WTC11 (cell line): ENCODE measurements around the gene GRIK2. TPM values are rescaled to one million over a fixed set of nuclear protein-coding genes. Genes with fewer than 3 reads are reported as not detected.
"Not testable (repeated sequence)": the region's sequence is repeated elsewhere in the genome, so short reads cannot be mapped to it uniquely, and the experiment has no call there.

Source experiments
- ATAC-seq: fragments of 200-7000 bp; cut with Tn5 transposase; 2 replicates; pipeline ENCODE4 v1.10.0; 2021; ENCODE audit warnings: mild to moderate bottlenecking, moderate library complexity
- CTCF ChIA-PET: fragments of 300-600 bp; sonication (Branson Sonifier 250); formaldehyde crosslinking; loops from one replicate; lab custom pipeline; 2021; ENCODE audit warnings: antibody characterized with exemption; lab: Charles Lee
- POLR2A ChIA-PET: fragments of 350-600 bp; sonication (Branson Sonifier 250); formaldehyde crosslinking; loops from one replicate; lab custom pipeline; 2021; ENCODE audit warnings: antibody characterized with exemption; lab: Charles Lee
- DNase-seq: peaks from one replicate; pipeline ENCODE4 v3.0.0; 2021; ENCODE audit warnings: low spot score
- H3K27ac Mint-ChIP-seq: 2 replicates; pipeline ENCODE4 v1.8.0; 2021; ENCODE audit warnings: mixed read lengths
- H3K27me3 Mint-ChIP-seq: 2 replicates; pipeline ENCODE4 v1.8.0; 2021; ENCODE audit warnings: low read depth, mild to moderate bottlenecking, moderate library complexity, mixed read lengths
- H3K36me3 Mint-ChIP-seq: 2 replicates; pipeline ENCODE4 v1.8.0; 2021; ENCODE audit warnings: mixed read lengths
- H3K4me1 Mint-ChIP-seq: 2 replicates; pipeline ENCODE4 v1.8.0; 2022; ENCODE audit warnings: mixed read lengths
- H3K4me3 Mint-ChIP-seq: 2 replicates; pipeline ENCODE4 v1.8.0; 2021; ENCODE audit warnings: mild to moderate bottlenecking, moderate library complexity, mixed read lengths
- H3K9me3 Mint-ChIP-seq: 2 replicates; pipeline ENCODE4 v1.8.0; 2021; ENCODE audit warnings: mixed read lengths
- ATF2 ChIP-seq: sonication (generic); formaldehyde crosslinking; IDR thresholded peaks from 2 replicates; pipeline ENCODE4 v1.8.1; 2022; ENCODE audit warnings: low read depth, missing genetic modification reagents, borderline replicate concordance
- ELF4 ChIP-seq: sonication (generic); formaldehyde crosslinking; IDR thresholded peaks from 2 replicates; pipeline ENCODE4 v1.8.1; 2022; ENCODE audit warnings: low read depth, mild to moderate bottlenecking, moderate library complexity, missing genetic modification reagents
- FOXK1 ChIP-seq: sonication (generic); formaldehyde crosslinking; IDR thresholded peaks from 2 replicates; pipeline ENCODE4 v1.8.0; 2022; ENCODE audit warnings: mild to moderate bottlenecking, moderate library complexity, missing genetic modification reagents
- FOXP1 ChIP-seq: sonication (generic); formaldehyde crosslinking; IDR thresholded peaks from 2 replicates; pipeline ENCODE4 v1.8.0; 2022; ENCODE audit warnings: missing genetic modification reagents, mild to moderate bottlenecking, moderate library complexity, borderline replicate concordance
- HMGA2 ChIP-seq: fragments of 250-450 bp; sonication (Bioruptor Pico); IDR thresholded peaks from 2 replicates; pipeline ENCODE4 v1.4.0; 2021; ENCODE audit warnings: mild to moderate bottlenecking, moderate library complexity
- IRF1 ChIP-seq: sonication (generic); formaldehyde crosslinking; IDR thresholded peaks from 2 replicates; pipeline ENCODE4 v1.8.0; 2023; ENCODE audit warnings: missing genetic modification reagents
- NFE2L1 ChIP-seq: sonication (generic); formaldehyde crosslinking; IDR thresholded peaks from 2 replicates; pipeline ENCODE4 v1.8.1; 2023; ENCODE audit warnings: missing genetic modification reagents
- PRDM15 ChIP-seq: sonication (generic); formaldehyde crosslinking; IDR thresholded peaks from 2 replicates; pipeline ENCODE4 v1.8.0; 2022; ENCODE audit warnings: missing genetic modification reagents
- SMAD4 ChIP-seq: sonication (generic); formaldehyde crosslinking; IDR thresholded peaks from 2 replicates; pipeline ENCODE4 v1.8.0; 2022; ENCODE audit warnings: mild to moderate bottlenecking, missing genetic modification reagents
- SOX15 ChIP-seq: fragments of 250-450 bp; sonication (Bioruptor Pico); IDR thresholded peaks from 2 replicates; pipeline ENCODE4 v1.9.0; 2021; ENCODE audit warnings: mild to moderate bottlenecking
- TEAD1 ChIP-seq: sonication (generic); formaldehyde crosslinking; IDR thresholded peaks from 2 replicates; pipeline ENCODE4 v1.8.0; 2022; ENCODE audit warnings: mild to moderate bottlenecking, missing genetic modification reagents
- TEAD4 ChIP-seq: sonication (generic); formaldehyde crosslinking; IDR thresholded peaks from 2 replicates; pipeline ENCODE4 v1.8.0; 2022; ENCODE audit warnings: mild to moderate bottlenecking, missing genetic modification reagents
- ZNF138 ChIP-seq: sonication (generic); formaldehyde crosslinking; conservative IDR thresholded peaks from 2 replicates; pipeline ENCODE4 v1.8.1; 2022; ENCODE audit warnings: mild to moderate bottlenecking, moderate library complexity, missing genetic modification reagents
- ZNF263 ChIP-seq: sonication (generic); formaldehyde crosslinking; IDR thresholded peaks from 2 replicates; pipeline ENCODE4 v1.8.1; 2022; ENCODE audit warnings: low read depth, mild to moderate bottlenecking, moderate library complexity, missing genetic modification reagents
- ZNF396 ChIP-seq: fragments of 250-450 bp; sonication (Bioruptor Pico); IDR thresholded peaks from 2 replicates; pipeline ENCODE4 v1.8.0; 2021; ENCODE audit warnings: mild to moderate bottlenecking, moderate library complexity, borderline replicate concordance
- ZNF512 ChIP-seq: sonication (generic); formaldehyde crosslinking; IDR thresholded peaks from 2 replicates; pipeline ENCODE4 v1.8.1; 2022; ENCODE audit warnings: missing genetic modification reagents, borderline replicate concordance
- total RNA-seq: library from RNA; stranded (reverse); gene quantifications from 3 replicates; pipeline ENCODE4 v1.2.3, GENCODE V29; 2021
- TF ChIP-seq, protein P1 (sequence below): sonication (generic); formaldehyde crosslinking; IDR thresholded peaks from 2 replicates; pipeline ENCODE4 v1.8.0; 2023; ENCODE audit warnings: mild to moderate bottlenecking, missing genetic modification reagents

The GRIK2 gene
- total RNA-seq, 1 experiment from 2014 or later: 2.7 TPM

DNA sequence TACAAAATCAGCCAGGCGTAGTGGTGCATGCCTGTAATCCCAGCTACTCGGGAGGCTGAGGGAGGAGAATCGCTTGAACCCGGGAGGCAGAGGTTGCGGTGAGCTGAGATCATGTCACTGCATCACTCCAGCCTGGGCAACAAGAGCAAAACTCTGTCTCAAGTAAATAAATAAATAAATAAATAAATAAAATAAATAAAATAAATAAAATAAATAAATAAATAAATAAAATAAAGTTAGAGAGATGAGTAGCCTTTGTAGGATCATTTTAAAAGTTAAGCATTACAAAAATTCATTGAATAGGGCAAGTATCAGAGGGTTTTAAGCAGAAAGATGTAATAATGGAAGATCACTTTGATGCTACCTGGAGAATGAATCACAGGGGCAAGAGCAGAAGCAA lies 9.8 kb upstream of the GRIK2 start:
- H3K9me3 Mint-ChIP-seq, CTCF ChIA-PET, H3K4me3 Mint-ChIP-seq, H3K27me3 Mint-ChIP-seq, H3K4me1 Mint-ChIP-seq, H3K27ac Mint-ChIP-seq, H3K36me3 Mint-ChIP-seq, POLR2A ChIA-PET, DNase-seq, ATAC-seq: not testable (repeated sequence)
- TF ChIP-seq HMGA2 (CRISPR knock-in tag): peak; percentile 75

- Mint-ChIP-seq H3K27ac (no peak overlapping the region), H3K9me3 (no peaks in the 10 kb centered on the region), H3K27me3 (peaks cover 22% of the 10 kb centered on the region), H3K36me3 (no peaks in the 10 kb centered on the region), H3K4me1 (peaks cover 6% of the 10 kb centered on the region), H3K4me3 (no peak overlapping the region)
- peak; percentile 96 for ATAC-seq
- DNase-seq: no peak
- ChIA-PET POLR2A (interaction anchor here (0.6 kb wide), 1 partner anchor 757 kb away, joined by 3 read pairs; no protein-coding TSS in a partner anchor), CTCF (interaction anchor here (0.7 to 1.1 kb wide), 4 partner anchors 11 to 1520 kb away, joined by 3 read pairs; no protein-coding TSS in a partner anchor)
- TF ChIP-seq TEAD1 (CRISPR knock-in tag) (peak; percentile 58; the same call in 1 of the 2 replicates), TEAD4 (peak; percentile 73; the same call in 1 of the 2 replicates), ATF2 (CRISPR knock-in tag) (no peak), FOXK1 (CRISPR knock-in tag) (no peak)
Observed at GRCh38 chr6:101386982-101387381, 6.5 kb upstream of the GRIK2 start.

- peak; percentile 15 for DNase-seq
Observed at GRCh38 chr6:101391772-101392585, 1.5 kb upstream of the GRIK2 start.

More at GRCh38 chr6:101391772-101392585, 1.5 kb upstream of the GRIK2 start:
- ChIA-PET POLR2A (no interaction called here), CTCF (interaction anchor here (1.4 kb wide), 1 partner anchor 275 kb away, joined by 3 read pairs; no protein-coding TSS in a partner anchor)
- Mint-ChIP-seq H3K27me3 (peaks cover 58% of the 10 kb centered on the region), H3K9me3 (no peaks in the 10 kb centered on the region), H3K4me3 (peak overlapping the region; percentile 90), H3K4me1 (peaks cover 18% of the 10 kb centered on the region), H3K36me3 (no peaks in the 10 kb centered on the region), H3K27ac (no peak overlapping the region)
- no peak for TF ChIP-seq IRF1 (CRISPR knock-in tag)
- TF ChIP-seq SOX15: no peak
- no peak for TF ChIP-seq FOXK1 (CRISPR knock-in tag)
- TF ChIP-seq ELF4 (CRISPR knock-in tag): no peak
- no peak for TF ChIP-seq ZNF512
- TF ChIP-seq SMAD4 (CRISPR knock-in tag): no peak
- no peak for TF ChIP-seq HMGA2 (CRISPR knock-in tag)
- no peak for TF ChIP-seq ZNF138 (CRISPR knock-in tag)
- TF ChIP-seq NFE2L1 (CRISPR knock-in tag): no peak
- no peak for TF ChIP-seq PRDM15 (CRISPR knock-in tag)
- no peak for TF ChIP-seq FOXP1 (CRISPR knock-in tag)
- no peak for TF ChIP-seq TEAD4
- TF ChIP-seq, protein P1, sequence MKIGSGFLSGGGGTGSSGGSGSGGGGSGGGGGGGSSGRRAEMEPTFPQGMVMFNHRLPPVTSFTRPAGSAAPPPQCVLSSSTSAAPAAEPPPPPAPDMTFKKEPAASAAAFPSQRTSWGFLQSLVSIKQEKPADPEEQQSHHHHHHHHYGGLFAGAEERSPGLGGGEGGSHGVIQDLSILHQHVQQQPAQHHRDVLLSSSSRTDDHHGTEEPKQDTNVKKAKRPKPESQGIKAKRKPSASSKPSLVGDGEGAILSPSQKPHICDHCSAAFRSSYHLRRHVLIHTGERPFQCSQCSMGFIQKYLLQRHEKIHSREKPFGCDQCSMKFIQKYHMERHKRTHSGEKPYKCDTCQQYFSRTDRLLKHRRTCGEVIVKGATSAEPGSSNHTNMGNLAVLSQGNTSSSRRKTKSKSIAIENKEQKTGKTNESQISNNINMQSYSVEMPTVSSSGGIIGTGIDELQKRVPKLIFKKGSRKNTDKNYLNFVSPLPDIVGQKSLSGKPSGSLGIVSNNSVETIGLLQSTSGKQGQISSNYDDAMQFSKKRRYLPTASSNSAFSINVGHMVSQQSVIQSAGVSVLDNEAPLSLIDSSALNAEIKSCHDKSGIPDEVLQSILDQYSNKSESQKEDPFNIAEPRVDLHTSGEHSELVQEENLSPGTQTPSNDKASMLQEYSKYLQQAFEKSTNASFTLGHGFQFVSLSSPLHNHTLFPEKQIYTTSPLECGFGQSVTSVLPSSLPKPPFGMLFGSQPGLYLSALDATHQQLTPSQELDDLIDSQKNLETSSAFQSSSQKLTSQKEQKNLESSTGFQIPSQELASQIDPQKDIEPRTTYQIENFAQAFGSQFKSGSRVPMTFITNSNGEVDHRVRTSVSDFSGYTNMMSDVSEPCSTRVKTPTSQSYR (CRISPR knock-in tag): no peak
- TF ChIP-seq ZNF396 (CRISPR knock-in tag): no peak
- TF ChIP-seq ZNF263 (CRISPR knock-in tag): no peak
- peak; percentile 36 for ATAC-seq
